Activated CD8-positive, alpha-beta T cell treated with anti-CD3 and anti-CD28 coated beads for 36 hours (primary cell): Measurements from ENCODE around the gene ABCC11. TPM values are rescaled to one million over a fixed set of nuclear protein-coding genes. Genes with fewer than 3 reads are reported as not detected.

Experiments
- ATAC-seq: fragments of 200-7000 bp; cut with Tn5 transposase; one replicate; pipeline ENCODE4 v1.10.0; 2021; ENCODE audit warnings: mild to moderate bottlenecking, moderate library complexity
- CTCF ChIA-PET: fragments of 350-600 bp; sonication (Branson Sonifier 250); formaldehyde crosslinking; loops from one replicate; lab custom pipeline; 2021; ENCODE audit warnings: antibody characterized with exemption; lab: Charles Lee
- POLR2A ChIA-PET: fragments of 350-600 bp; sonication (Branson Sonifier 250); formaldehyde crosslinking; loops from one replicate; lab custom pipeline; 2021; ENCODE audit warnings: antibody characterized with exemption; lab: Charles Lee
- DNase-seq: peaks from one replicate; pipeline ENCODE4 v3.0.0-alpha.2; 2020
- H3K27ac Mint-ChIP-seq: one replicate; pipeline ENCODE4 v1.8.0; 2021; ENCODE audit warnings: mild to moderate bottlenecking, mixed read lengths
- H3K27me3 Mint-ChIP-seq: one replicate; pipeline ENCODE4 v1.8.0; 2021; ENCODE audit warnings: mixed read lengths
- H3K36me3 Mint-ChIP-seq: one replicate; pipeline ENCODE4 v1.8.0; 2021; ENCODE audit warnings: low read depth, mixed read lengths
- H3K4me1 Mint-ChIP-seq: one replicate; pipeline ENCODE4 v1.8.0; 2021; ENCODE audit warnings: low read depth, mixed read lengths
- H3K4me3 Mint-ChIP-seq: one replicate; pipeline ENCODE4 v1.8.0; 2021; ENCODE audit warnings: mild to moderate bottlenecking, moderate library complexity, mixed read lengths
- H3K9me3 Mint-ChIP-seq: one replicate; pipeline ENCODE4 v1.8.0; 2021; ENCODE audit warnings: mixed read lengths
- intact Hi-C: fragments of 100-400 bp; cut with micrococcal nuclease; formaldehyde crosslinking; loops from one replicate; pipeline ENCODE4 v1.10.0; 2022
- total RNA-seq, 2 experiments: library from RNA; stranded (reverse); gene quantifications; one replicate each; pipeline ENCODE4 v1.2.3, GENCODE V29; 2021
- TF ChIP-seq, protein P1 (sequence below): fragments of 200-600 bp; IDR thresholded peaks from one replicate; pipeline ENCODE4 v1.8.0; 2022; ENCODE audit warnings: antibody characterized with exemption, mild to moderate bottlenecking

The ABCC11 gene
- total RNA-seq, 2 experiments from 2014 or later: 0.16 to 0.54 TPM

DNA sequence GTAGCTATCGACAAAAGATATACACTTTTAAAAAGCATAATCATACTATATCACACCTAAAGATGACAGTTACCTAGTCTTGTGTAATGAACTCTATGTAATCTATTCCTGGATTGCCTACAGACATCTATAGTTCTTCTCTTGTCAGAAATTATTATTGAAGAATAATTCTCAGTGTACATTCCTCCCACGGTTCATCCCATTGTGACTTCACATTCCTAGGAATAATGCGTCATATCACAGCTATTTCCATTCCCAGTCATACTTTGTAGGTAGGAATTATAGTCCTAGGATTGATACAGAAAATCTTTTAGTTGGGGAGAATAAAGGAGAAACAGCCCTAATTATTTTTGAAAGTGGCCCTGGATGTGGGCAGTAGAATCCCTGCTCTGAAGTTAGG is 44.0 kb upstream of the ABCC11 start:
- CTCF ChIA-PET: interaction anchor here (1.0 to 1.8 kb wide), 3 partner anchors 9 to 332 kb away, joined by 3 to 6 read pairs (median 3); no protein-coding TSS in a partner anchor
- Mint-ChIP-seq H3K4me1 (peaks cover 4% of the 10 kb centered on the region), H3K27me3 (no peaks in the 10 kb centered on the region), H3K36me3 (peaks cover 43% of the 10 kb centered on the region), H3K4me3 (no peak overlapping the region), H3K27ac (no peak overlapping the region), H3K9me3 (peaks cover 3% of the 10 kb centered on the region)
- TF ChIP-seq, protein P1, sequence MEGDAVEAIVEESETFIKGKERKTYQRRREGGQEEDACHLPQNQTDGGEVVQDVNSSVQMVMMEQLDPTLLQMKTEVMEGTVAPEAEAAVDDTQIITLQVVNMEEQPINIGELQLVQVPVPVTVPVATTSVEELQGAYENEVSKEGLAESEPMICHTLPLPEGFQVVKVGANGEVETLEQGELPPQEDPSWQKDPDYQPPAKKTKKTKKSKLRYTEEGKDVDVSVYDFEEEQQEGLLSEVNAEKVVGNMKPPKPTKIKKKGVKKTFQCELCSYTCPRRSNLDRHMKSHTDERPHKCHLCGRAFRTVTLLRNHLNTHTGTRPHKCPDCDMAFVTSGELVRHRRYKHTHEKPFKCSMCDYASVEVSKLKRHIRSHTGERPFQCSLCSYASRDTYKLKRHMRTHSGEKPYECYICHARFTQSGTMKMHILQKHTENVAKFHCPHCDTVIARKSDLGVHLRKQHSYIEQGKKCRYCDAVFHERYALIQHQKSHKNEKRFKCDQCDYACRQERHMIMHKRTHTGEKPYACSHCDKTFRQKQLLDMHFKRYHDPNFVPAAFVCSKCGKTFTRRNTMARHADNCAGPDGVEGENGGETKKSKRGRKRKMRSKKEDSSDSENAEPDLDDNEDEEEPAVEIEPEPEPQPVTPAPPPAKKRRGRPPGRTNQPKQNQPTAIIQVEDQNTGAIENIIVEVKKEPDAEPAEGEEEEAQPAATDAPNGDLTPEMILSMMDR: no peak
- ATAC-seq (no peak), DNase-seq (no peak)
- POLR2A ChIA-PET: no interaction called here
- intact Hi-C loops: no loop called here

DNA sequence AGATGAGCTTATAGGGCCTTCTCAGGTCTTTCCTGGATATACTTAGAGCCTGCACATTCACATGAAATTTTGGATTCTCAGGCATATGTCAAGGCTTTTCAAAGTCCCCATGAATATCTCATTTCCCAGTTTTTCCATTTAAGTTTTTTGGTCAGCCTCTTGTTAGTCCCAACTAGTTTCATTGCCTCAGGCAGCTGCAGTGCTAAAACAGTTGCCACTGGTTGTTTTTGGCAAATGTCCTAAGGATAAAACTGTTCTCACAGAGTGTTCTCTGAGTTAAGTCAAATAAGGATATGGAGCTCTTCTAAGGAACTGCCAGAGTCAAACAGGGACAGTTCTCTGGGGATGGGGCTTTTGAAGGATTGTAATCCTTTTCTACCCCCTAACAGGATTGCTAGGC is 39.9 kb upstream of the ABCC11 start:
- DNase-seq (no peak), ATAC-seq (no peak)
- Mint-ChIP-seq H3K4me1 (peaks cover 20% of the 10 kb centered on the region), H3K27ac (no peak overlapping the region), H3K4me3 (no peak overlapping the region), H3K36me3 (peaks cover 45% of the 10 kb centered on the region), H3K9me3 (peaks cover 5% of the 10 kb centered on the region), H3K27me3 (no peaks in the 10 kb centered on the region)
- intact Hi-C loops: no loop called here
- CTCF ChIA-PET: no interaction called here
- POLR2A ChIA-PET: no interaction called here
- TF ChIP-seq, protein P1: no peak

DNA sequence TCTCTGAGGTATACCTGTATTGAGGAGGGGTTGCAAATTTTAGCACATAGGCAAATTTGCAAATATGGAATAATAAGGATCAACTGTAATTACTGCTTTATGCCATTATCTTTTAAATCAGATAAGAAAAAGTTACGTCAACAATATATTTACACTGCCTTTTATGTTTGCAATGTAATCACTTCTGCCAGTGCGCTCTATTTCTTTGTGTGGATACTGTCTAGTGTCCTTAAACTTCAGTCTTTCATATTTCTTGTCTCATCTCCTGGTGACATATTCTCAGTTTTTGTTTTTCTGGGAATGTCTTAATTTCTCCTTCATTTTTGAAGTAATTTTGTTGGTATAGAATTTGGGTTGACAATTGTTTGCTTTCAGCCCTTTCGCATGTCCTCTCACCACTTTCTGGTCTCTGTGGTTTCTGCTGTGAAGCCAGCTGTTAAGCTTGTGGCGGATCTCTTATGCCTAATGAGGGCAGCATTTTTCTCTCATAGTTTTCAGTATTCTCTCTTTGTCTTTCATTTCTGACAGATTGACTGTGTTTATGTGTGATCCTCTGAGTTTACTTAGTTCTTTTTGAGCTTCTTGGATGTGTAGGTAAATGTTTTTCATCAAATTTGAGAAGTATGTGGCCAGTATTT is 37.6 kb upstream of the ABCC11 start:
- POLR2A ChIA-PET: no interaction called here
- Mint-ChIP-seq H3K4me1 (peaks cover 16% of the 10 kb centered on the region), H3K27ac (no peak overlapping the region), H3K4me3 (no peak overlapping the region), H3K36me3 (peaks cover 37% of the 10 kb centered on the region), H3K27me3 (no peaks in the 10 kb centered on the region), H3K9me3 (peaks cover 5% of the 10 kb centered on the region)
- DNase-seq (no peak), ATAC-seq (no peak)
- CTCF ChIA-PET: no interaction called here
- TF ChIP-seq, protein P1: no peak
- intact Hi-C loops: no loop called here

DNA sequence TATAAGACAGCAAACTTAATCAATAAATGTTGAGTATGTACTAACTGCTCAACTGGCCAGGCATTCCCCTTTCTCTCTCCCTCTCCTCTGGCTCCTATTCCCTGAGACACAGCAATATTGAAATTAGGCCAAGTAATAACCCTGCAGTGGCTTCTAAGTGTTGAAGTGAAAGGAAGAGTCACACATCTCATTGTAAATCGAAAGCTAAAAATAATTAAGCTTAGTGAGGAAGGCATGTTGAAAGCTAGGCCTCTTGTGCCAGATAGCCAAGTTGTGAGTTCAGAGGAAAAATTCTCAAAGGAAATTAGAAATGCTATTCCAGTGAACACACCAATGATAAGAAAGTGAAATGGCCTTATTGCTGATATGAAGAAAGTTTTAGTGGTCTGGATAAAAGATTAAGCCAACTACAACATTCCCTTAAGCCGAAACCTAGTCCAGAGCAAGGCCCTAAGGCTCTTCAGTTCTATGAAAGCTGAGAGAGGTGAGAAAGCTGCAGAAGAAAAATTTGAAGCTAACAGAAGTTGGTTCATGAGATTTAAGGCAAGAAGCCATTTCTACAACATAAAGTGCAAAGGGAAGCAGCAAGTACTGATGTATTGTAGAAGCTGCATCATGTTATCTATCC is 35.4 kb upstream of the ABCC11 start:
- ATAC-seq (no peak), DNase-seq (no peak)
- Mint-ChIP-seq H3K9me3 (peaks cover 5% of the 10 kb centered on the region), H3K36me3 (peaks cover 42% of the 10 kb centered on the region), H3K27ac (no peak overlapping the region), H3K4me1 (peaks cover 22% of the 10 kb centered on the region), H3K27me3 (no peaks in the 10 kb centered on the region), H3K4me3 (no peak overlapping the region)
- TF ChIP-seq, protein P1: no peak
- CTCF ChIA-PET: interaction anchor here (1.0 to 1.3 kb wide), 2 partner anchors 9 to 348 kb away, joined by 3 read pairs; no protein-coding TSS in a partner anchor
- POLR2A ChIA-PET: no interaction called here
- intact Hi-C loops: no loop called here

DNA sequence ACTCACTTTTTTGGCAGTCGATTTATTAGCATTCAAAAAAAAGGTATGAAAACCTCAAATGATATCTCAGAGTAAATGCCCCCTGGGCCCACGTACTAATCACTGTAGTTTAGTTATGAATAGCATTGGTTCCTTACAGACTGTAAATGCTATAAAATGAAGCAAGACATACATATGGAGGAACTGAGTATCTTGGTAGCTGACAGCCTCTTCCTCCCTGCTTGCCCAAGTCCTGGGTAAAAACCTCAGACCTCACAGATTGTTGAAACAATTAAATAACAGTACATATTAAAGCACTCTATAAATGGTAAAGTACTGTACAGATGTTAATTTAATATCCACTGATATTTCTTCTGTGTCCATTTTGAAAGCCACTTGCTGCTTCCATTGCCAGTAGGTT is 33.2 kb upstream of the ABCC11 start:
- H3K27me3 Mint-ChIP-seq: no peaks in the 10 kb centered on the region
- intact Hi-C loops: no loop called here
- ChIA-PET POLR2A (interaction anchor here (0.7 kb wide), 1 partner anchor 69 kb away, joined by 4 read pairs; no protein-coding TSS in a partner anchor), CTCF (no interaction called here)
- no peaks in the 10 kb centered on the region for H3K9me3 Mint-ChIP-seq
- TF ChIP-seq, protein P1: no peak
- H3K4me1 Mint-ChIP-seq: peaks cover 19% of the 10 kb centered on the region
- DNase-seq (no peak), ATAC-seq (no peak)
- H3K4me3 Mint-ChIP-seq: no peak overlapping the region
- peaks cover 34% of the 10 kb centered on the region for H3K36me3 Mint-ChIP-seq
- H3K27ac Mint-ChIP-seq: peak overlapping the region; percentile 27
